Activated naive CD8-positive, alpha-beta T cell treated with anti-CD3 and anti-CD28 coated beads for 36 hours (primary cell): ENCODE measurements around the gene CCR5. TPM values are rescaled to one million over a fixed set of nuclear protein-coding genes. Genes with fewer than 3 reads are reported as not detected.
"Not testable (repeated sequence)": the region's sequence is repeated elsewhere in the genome, so short reads cannot be mapped to it uniquely, and the experiment has no call there.

Experiments used
- DNase-seq: peaks from one replicate; pipeline ENCODE4 v3.0.0; 2021
- H3K27ac Mint-ChIP-seq: one replicate; pipeline ENCODE4 v1.8.0; 2022; ENCODE audit warnings: mild to moderate bottlenecking, moderate library complexity, mixed read lengths
- H3K27me3 Mint-ChIP-seq: one replicate; pipeline ENCODE4 v1.8.0; 2022; ENCODE audit warnings: mild to moderate bottlenecking, mixed read lengths
- H3K36me3 Mint-ChIP-seq: one replicate; pipeline ENCODE4 v1.8.0; 2021; ENCODE audit warnings: mild to moderate bottlenecking, mixed read lengths
- H3K4me1 Mint-ChIP-seq: one replicate; pipeline ENCODE4 v1.8.0; 2021; ENCODE audit warnings: mixed read lengths
- H3K4me3 Mint-ChIP-seq: one replicate; pipeline ENCODE4 v1.8.0; 2022; ENCODE audit warnings: mild to moderate bottlenecking, moderate library complexity, mixed read lengths
- H3K9me3 Mint-ChIP-seq: one replicate; pipeline ENCODE4 v1.8.0; 2022; ENCODE audit warnings: mixed read lengths
- total RNA-seq, 2 experiments: library from RNA; stranded (reverse); gene quantifications; one replicate each; pipeline ENCODE4 v1.2.3, GENCODE V29; 2021

CCR5 gene
- total RNA-seq, 2 experiments from 2014 or later: 0.08 to 0.21 TPM

DNA sequence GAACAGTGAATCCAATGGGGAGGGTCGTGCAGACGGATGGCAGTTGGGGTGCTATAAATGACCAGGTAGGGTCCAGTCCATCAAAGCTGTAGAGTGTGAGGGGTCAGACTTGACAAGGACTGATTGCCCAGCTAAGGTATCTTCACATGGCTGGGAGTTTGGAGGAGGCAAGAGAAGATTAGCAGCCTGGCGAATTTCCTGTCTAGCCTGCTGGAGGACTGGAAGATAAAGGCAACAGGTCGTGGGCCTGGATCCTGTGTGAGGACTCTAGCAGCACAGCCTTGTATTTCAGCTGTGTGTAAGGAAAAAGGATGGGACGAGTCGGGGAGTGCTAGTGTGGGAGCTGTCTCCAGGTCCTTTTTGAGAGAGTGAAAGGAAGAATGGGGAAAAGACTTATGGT lies 18.6 kb downstream of the CCR5 start:
- H3K9me3 Mint-ChIP-seq: no peaks in the 10 kb centered on the region
- no peak overlapping the region for H3K27ac Mint-ChIP-seq
- H3K27me3 Mint-ChIP-seq: no peaks in the 10 kb centered on the region
- no peak for DNase-seq
- peaks cover 5% of the 10 kb centered on the region for H3K4me1 Mint-ChIP-seq
- H3K36me3 Mint-ChIP-seq: no peaks in the 10 kb centered on the region
- H3K4me3 Mint-ChIP-seq: no peak overlapping the region

DNA sequence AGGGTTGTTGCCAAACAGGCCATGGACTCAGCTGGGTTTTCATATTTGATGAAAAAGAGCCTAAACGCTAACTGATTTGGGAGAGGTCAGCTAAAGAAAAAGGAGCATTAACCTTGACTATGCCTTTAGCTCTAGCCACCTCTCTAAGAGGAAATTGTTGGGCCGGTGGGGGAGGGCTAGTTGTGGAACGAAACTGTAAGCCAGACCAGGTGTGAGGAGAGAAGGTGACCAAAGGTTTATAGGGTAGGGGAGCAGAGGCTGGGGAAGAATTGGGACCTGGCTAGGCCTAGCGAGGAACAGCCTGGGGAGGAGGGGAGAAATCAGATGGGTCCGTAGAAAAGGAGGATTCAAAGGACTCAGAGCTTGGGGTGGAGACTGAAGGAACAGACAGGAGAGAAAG lies 20.8 kb downstream of the CCR5 start:
- not testable (repeated sequence) for H3K27me3 Mint-ChIP-seq, H3K4me3 Mint-ChIP-seq, H3K36me3 Mint-ChIP-seq, H3K9me3 Mint-ChIP-seq, H3K27ac Mint-ChIP-seq, DNase-seq, H3K4me1 Mint-ChIP-seq

DNA sequence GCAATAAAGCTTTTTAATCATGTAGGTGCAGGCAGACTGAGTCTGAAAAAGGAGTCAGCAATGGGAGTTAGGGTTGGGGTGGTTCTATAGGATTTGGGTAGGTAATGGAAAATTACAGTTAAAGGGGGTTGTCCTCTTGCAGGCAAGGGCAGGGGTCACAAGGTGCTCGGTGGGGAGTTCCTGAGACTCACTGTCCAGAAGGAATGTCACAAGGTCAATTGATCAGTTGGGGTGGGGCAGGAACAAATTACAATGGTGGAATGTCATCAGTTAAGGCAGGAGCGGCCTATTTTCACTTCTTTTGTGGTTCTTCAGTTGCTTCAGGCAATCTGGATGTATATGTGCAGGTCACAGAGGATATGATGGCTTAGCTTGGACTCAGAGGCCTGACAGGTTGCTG lies 22.3 kb downstream of the CCR5 start:
- H3K9me3 Mint-ChIP-seq: no peaks in the 10 kb centered on the region
- H3K27me3 Mint-ChIP-seq: no peaks in the 10 kb centered on the region
- H3K4me1 Mint-ChIP-seq: peaks cover 4% of the 10 kb centered on the region
- DNase-seq: no peak
- no peaks in the 10 kb centered on the region for H3K36me3 Mint-ChIP-seq
- no peak overlapping the region for H3K27ac Mint-ChIP-seq
- no peak overlapping the region for H3K4me3 Mint-ChIP-seq

DNA sequence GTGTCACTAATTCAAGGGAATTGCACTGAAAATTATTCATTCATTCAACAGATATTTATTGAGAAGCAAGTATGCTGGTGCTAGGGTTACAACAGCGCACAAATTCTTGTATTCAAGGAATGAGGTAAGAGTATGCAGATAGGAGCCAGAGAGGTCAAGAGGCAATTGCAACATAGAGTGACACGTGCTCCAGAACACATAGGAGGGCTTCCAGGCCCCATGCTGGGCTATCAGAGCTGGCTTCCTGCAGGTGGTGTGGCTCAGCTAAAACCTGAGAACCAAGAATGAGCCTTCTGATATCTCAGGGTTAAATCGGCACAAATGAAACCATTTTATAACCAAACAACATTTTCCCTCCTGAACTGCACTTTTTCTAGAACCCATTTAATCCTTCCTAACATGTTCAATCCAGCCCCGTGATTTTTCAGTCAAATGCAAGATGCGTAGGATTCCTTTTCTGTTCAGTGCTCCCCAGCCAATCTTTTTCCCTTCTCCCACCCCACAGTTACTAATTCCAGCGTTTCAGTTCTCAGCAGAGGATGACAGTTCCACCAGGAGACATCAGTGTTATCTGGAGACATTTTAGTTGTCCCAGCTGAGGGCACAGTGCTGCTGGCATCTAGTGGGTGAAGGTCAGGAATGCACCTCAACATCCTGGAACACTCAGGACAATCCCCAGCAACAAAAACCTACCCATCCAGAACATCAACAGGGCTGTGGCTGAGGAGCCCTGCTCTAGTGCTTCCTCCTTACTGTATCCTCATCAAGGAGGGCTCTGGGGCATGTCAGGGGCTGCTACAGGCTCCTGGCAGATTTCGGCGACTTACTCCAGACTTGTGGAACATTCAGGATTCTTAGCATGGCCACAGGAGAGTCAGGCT lies 23.0 kb downstream of the CCR5 start:
- Mint-ChIP-seq H3K9me3 (no peaks in the 10 kb centered on the region), H3K27me3 (no peaks in the 10 kb centered on the region), H3K36me3 (no peaks in the 10 kb centered on the region), H3K4me1 (peaks cover 4% of the 10 kb centered on the region), H3K27ac (no peak overlapping the region), H3K4me3 (no peak overlapping the region)
- DNase-seq: no peak

DNA sequence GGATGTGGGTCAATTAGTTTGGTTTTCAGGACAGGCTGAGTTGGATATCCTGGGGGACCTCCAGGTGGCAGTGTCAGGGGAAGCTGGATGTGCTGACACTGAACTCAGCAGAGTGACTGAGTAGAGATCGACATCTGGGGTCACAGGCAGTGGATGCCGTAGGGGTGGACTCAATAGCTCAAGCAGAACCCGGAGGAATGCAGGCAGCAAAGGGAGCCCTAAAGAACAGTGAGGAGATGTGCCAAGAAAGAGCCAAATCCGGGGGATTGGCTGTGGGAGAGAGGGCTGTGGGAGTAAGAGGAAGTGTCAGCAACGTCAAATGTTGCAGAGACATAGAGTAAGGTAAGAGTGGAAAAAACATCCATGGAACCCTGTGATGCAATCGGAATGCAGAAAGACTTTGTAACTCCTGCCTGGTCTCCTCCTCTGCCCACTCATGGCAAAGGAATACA lies 24.5 kb downstream of the CCR5 start:
- no peak for DNase-seq
- no peaks in the 10 kb centered on the region for H3K36me3 Mint-ChIP-seq
- no peak overlapping the region for H3K27ac Mint-ChIP-seq
- H3K4me1 Mint-ChIP-seq: peaks cover 4% of the 10 kb centered on the region
- no peaks in the 10 kb centered on the region for H3K27me3 Mint-ChIP-seq
- no peaks in the 10 kb centered on the region for H3K9me3 Mint-ChIP-seq
- H3K4me3 Mint-ChIP-seq: no peak overlapping the region

DNA sequence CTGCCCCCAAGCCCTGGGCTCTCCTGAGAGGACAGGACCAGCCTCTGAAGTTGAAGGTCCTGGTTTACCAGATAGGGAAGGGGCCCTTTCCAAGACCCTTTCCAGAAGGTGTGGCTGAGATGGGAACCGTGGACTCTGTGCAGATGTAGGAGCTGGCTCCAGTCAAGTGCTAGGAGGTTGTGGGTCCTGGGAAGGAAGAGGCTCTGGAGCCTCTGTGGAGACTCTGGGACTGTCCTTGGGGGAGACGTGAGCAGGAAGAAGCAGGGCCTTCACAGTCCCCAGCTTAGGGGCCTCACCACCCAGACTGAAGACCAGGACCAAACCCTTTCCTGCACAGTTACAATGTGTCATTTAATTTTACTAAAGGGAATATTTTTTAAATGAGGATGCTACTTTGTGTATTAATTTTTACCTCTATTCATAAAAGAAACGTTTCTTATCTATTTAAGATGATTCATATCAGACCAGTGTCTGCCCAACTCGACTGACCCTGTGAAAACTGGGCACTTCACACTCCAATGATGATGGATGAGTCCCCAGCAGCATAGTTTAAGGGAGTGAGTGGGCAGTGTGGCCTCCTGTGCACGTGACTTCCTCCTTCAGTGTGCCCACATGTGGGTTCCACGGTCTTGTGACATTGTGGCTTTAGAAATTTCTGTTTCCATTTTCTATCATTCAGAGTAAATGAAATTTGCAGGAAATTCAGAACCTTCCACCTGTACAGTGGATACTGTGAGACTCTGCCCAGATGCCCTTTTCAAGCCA lies 25.2 kb downstream of the CCR5 start:
- no peak overlapping the region for H3K4me3 Mint-ChIP-seq
- no peaks in the 10 kb centered on the region for H3K9me3 Mint-ChIP-seq
- no peaks in the 10 kb centered on the region for H3K36me3 Mint-ChIP-seq
- peaks cover 4% of the 10 kb centered on the region for H3K4me1 Mint-ChIP-seq
- H3K27ac Mint-ChIP-seq: no peak overlapping the region
- no peaks in the 10 kb centered on the region for H3K27me3 Mint-ChIP-seq
- no peak for DNase-seq

GRCh38 chr3:46397111-46397510 lies 26.4 kb downstream of the CCR5 start:
- Mint-ChIP-seq H3K4me3 (no peak overlapping the region), H3K9me3 (no peaks in the 10 kb centered on the region), H3K4me1 (peaks cover 4% of the 10 kb centered on the region), H3K27me3 (no peaks in the 10 kb centered on the region), H3K36me3 (no peaks in the 10 kb centered on the region), H3K27ac (no peak overlapping the region)
- no peak for DNase-seq

DNA sequence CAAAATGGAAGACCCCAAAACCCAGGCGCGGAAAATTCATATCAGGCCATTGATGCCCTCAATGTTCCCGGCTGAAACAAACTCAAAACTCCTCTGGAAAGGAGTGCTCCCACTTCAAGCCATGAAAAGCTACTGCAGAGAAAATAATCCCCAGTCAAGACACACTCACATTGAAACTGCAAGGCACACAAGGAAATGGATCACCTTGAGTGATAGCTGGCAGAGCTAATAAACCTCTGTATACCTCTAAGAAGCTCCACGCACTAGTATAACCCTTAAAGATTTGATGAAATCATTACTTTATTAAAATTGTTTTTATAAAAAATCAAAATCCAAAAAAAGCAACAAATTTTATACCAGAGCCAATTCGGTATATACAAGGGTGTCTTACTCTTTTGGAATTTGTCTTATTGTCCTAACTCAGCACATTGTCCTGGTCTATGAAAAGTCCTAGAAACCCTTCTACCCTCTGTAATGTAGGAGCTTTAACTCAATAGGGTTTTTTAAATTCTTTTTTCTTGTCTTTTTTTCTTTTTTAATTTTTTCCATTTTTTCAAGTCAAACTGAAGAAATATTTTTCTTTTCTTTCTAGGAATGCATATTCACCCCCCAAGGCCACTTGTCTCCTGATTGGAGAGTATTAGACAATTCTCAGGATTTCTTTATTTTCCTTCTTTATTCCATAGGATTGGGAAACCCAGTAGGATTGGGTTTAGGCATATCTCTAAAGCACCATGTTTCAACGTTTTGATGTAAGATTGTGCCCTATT lies 27.6 kb downstream of the CCR5 start:
- H3K4me3 Mint-ChIP-seq: no peak overlapping the region
- no peaks in the 10 kb centered on the region for H3K9me3 Mint-ChIP-seq
- no peak overlapping the region for H3K27ac Mint-ChIP-seq
- H3K27me3 Mint-ChIP-seq: no peaks in the 10 kb centered on the region
- H3K36me3 Mint-ChIP-seq: no peaks in the 10 kb centered on the region
- H3K4me1 Mint-ChIP-seq: peaks cover 4% of the 10 kb centered on the region
- DNase-seq: no peak

DNA sequence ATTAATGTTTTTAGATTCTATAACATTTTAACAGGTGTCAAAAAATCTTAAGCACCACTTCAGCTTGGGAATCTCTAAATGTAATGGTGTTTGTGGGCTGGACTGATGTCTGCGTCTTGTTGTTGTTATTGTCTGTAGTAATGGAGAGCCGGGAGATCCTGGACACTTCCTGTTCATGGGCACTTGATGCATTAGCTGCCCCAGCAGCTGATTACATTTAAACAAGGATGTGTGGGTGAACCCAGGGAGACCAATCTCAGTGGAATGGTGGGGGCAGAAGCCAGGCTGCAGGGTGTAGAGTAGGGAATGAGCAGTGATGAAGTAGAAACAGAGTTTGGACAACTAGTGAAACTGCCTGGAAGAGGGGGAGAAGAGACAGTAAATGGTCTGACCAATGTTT lies 28.4 kb downstream of the CCR5 start:
- Mint-ChIP-seq H3K36me3 (no peaks in the 10 kb centered on the region), H3K9me3 (no peaks in the 10 kb centered on the region), H3K4me1 (peaks cover 4% of the 10 kb centered on the region), H3K27me3 (no peaks in the 10 kb centered on the region), H3K27ac (no peak overlapping the region), H3K4me3 (no peak overlapping the region)
- no peak for DNase-seq

DNA sequence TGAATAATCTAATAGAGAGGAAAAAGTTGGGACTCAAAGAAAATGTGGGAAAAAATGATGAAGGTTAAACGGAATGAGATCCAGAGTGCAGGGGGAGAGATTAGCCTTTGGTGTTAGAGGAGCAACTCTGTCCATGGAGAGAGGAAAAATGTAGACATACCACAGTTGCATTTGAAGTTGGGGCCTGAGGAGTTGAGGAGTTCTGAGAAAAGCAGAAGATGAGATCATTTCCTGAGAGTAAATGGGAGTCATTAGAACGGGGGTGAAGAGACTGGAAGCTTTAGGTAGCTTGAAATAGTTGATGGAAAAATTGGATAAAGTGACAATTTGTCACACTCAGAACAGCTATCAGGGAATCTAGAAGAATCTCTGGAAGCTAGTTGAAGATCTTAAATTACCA lies 28.8 kb downstream of the CCR5 start:
- Mint-ChIP-seq H3K4me1 (peaks cover 4% of the 10 kb centered on the region), H3K4me3 (no peak overlapping the region), H3K27ac (no peak overlapping the region)

DNA sequence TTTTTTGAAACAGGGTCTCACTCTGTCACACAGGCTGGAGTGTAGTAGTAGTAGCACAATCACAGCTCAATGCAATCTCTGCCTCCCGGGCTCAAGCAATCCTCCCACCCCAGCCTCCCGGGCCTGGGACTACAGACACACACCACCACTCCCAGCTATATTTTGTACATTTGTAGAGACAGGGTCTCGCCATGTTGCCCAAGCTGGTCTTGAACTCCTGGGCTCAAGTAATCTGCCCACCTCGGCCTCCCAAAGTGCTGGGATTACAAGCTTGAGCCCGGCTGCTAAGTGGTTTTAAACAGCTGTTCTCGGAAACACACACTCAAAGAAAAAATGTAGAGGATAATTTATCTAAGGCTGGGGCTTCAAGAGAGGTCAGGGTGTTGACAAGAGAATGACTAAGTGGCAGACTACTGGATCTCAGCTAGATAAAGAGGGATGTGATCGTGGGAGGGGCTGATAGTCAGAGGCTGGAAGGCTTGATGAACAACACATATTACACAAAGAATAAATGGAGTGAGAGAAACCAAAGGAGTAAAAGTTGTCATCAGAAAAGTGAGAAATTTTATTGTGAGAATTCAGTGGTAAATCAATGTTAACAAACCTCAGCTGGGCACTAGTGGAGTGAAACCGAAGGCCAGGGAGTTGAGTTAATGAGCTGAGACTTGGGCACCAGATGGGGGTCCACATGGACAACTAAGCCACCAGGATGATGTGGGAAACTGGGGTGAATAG lies 29.4 kb downstream of the CCR5 start:
- Mint-ChIP-seq H3K27me3 (no peaks in the 10 kb centered on the region), H3K4me3 (no peak overlapping the region), H3K36me3 (no peaks in the 10 kb centered on the region)

More for the DNA sequence above, 28.8 kb downstream of the CCR5 start:
- Mint-ChIP-seq H3K27me3 (no peaks in the 10 kb centered on the region), H3K9me3 (no peaks in the 10 kb centered on the region), H3K36me3 (no peaks in the 10 kb centered on the region)
- no peak for DNase-seq

GRCh38 chr3:46400846-46401245 lies 30.1 kb downstream of the CCR5 start:
- Mint-ChIP-seq H3K4me3 (no peak overlapping the region), H3K4me1 (peaks cover 2% of the 10 kb centered on the region), H3K9me3 (no peaks in the 10 kb centered on the region), H3K36me3 (no peaks in the 10 kb centered on the region), H3K27me3 (no peaks in the 10 kb centered on the region), H3K27ac (no peak overlapping the region)
- DNase-seq: no peak

More for the DNA sequence above, 29.4 kb downstream of the CCR5 start:
- H3K9me3 Mint-ChIP-seq: no peaks in the 10 kb centered on the region
- no peak for DNase-seq
- no peak overlapping the region for H3K27ac Mint-ChIP-seq
- H3K4me1 Mint-ChIP-seq: peaks cover 3% of the 10 kb centered on the region

DNA sequence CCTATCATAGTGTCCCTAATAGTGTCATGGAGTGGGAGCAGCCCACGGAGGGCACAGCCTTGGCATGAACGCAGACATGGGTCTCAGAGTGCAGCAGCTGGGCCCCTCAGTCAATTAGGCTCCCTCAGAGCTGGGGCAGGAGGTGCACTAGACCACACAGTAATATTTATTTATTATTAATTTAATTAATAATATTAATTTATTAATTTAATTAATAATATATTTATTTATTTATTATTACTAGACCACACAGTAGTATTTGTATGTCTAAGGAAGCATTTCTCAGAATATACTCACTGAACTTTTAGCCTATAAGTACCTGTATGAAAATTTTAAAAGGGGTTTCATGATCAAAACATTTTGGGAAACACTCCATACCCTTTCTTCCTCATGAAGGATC lies 30.8 kb downstream of the CCR5 start:
- no peak overlapping the region for H3K4me3 Mint-ChIP-seq
- H3K4me1 Mint-ChIP-seq: peaks cover 3% of the 10 kb centered on the region
- no peak for DNase-seq
- H3K27me3 Mint-ChIP-seq: no peaks in the 10 kb centered on the region
- no peaks in the 10 kb centered on the region for H3K36me3 Mint-ChIP-seq
- no peaks in the 10 kb centered on the region for H3K9me3 Mint-ChIP-seq
- H3K27ac Mint-ChIP-seq: no peak overlapping the region

DNA sequence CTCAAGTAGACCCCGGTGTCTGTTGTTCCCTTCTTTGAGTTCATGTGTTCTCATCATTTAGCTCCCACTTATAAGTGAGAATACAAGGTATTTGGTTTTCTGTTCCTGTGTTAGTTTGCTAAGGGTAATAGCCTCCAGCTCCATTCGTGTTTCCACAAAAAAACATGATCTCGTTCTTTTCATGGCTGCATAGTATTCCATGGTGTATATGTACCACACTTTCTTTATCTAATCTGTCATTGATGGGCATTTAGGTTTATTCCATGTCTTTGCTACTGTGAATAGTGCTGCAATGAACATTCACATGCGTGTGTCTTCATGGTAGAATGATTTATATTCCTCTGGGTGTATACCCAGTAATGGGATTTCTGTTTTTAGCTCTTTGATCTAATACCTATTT lies 32.2 kb downstream of the CCR5 start:
- H3K36me3 Mint-ChIP-seq, H3K9me3 Mint-ChIP-seq, H3K27ac Mint-ChIP-seq, H3K27me3 Mint-ChIP-seq, H3K4me3 Mint-ChIP-seq, DNase-seq: not testable (repeated sequence)
- H3K4me1 Mint-ChIP-seq: peaks cover 15% of the 10 kb centered on the region
